ENCODE data around the gene DNAH6. TPM values are rescaled to one million over a fixed set of nuclear protein-coding genes. Genes with fewer than 3 reads are reported as not detected.

The DNAH6 gene
- polyA plus RNA-seq, 3 donors = 0.04 TPM; not detected in 2

DNA sequence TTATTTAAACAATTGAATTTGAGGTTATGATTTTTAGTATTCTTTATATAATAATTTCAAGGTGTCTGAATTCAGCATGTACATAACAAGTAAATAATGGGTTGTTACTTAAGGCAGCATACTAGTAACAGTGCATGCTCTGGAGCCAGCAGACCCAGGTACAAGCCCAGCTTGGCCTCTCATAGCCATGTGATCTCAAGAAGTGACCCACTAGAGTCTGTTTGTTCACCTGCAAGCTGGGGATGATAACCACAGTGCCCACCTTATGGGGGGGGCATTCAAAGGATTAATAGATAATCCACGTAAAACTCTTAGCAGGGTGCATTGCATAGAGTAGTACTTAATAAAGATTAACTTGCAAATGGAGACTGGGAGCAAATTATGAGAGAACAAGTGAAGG, 201.0 kb downstream of the DNAH6 start:
- H3K9me3 Mint-ChIP-seq = peaks cover 0 to 3% (median 2%) of the 10 kb centered on the region in 7 donors
- H3K27me3 Mint-ChIP-seq (ENCODE audit: low read depth in 3 of 3) = peaks cover 3 to 5% (median 5%) of the 10 kb centered on the region in 3 donors
- intact Hi-C loops (cut with micrococcal nuclease) = no loop called here
- no peaks in the 10 kb centered on the region for H3K4me1 ChIP-seq (ENCODE audit: control insufficient read depth in 1 of 2, insufficient read depth in 2 of 2, low read length in 2 of 2)
- no CpG with 5 or more reads among the region's 1 CpG for WGBS (ENCODE audit: insufficient coverage)
- H4K20me1 ChIP-seq (ENCODE audit: insufficient read depth, low read length) = no peaks in the 10 kb centered on the region
- no peak overlapping the region for H3K27ac Mint-ChIP-seq
- H2AFZ ChIP-seq (ENCODE audit: insufficient read depth, low read depth, low read length, poor library complexity, severe bottlenecking) = no peak overlapping the region
- TF ChIP-seq, protein P1, sequence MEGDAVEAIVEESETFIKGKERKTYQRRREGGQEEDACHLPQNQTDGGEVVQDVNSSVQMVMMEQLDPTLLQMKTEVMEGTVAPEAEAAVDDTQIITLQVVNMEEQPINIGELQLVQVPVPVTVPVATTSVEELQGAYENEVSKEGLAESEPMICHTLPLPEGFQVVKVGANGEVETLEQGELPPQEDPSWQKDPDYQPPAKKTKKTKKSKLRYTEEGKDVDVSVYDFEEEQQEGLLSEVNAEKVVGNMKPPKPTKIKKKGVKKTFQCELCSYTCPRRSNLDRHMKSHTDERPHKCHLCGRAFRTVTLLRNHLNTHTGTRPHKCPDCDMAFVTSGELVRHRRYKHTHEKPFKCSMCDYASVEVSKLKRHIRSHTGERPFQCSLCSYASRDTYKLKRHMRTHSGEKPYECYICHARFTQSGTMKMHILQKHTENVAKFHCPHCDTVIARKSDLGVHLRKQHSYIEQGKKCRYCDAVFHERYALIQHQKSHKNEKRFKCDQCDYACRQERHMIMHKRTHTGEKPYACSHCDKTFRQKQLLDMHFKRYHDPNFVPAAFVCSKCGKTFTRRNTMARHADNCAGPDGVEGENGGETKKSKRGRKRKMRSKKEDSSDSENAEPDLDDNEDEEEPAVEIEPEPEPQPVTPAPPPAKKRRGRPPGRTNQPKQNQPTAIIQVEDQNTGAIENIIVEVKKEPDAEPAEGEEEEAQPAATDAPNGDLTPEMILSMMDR (IDR thresholded peaks at IDR 0.05) = no peak
- H3K36me3 ChIP-seq (replicated peaks in 1 of 2; ENCODE audit: control insufficient read depth in 1 of 2, insufficient read depth in 2 of 2, low read length in 2 of 2) = no peaks in the 10 kb centered on the region
- no peaks in the 10 kb centered on the region for H3K36me3 Mint-ChIP-seq
- H3K4me3 ChIP-seq (replicated peaks in 1 of 3; ENCODE audit: low read depth in 2 of 3, low read length in 3 of 3) = no peak overlapping the region
- no peaks in the 10 kb centered on the region for H3K9me3 ChIP-seq (replicated peaks in 1 of 2; ENCODE audit: control insufficient read depth in 1 of 2, insufficient read depth in 1 of 2, low read length in 2 of 2)
- no peak overlapping the region for H3K9ac ChIP-seq (ENCODE audit: insufficient read depth, low read length, poor library complexity, severe bottlenecking)
- H3K27ac ChIP-seq (ENCODE audit: low read depth in 1 of 2, low read length in 2 of 2) = no peak overlapping the region
- no peaks in the 10 kb centered on the region for H3K4me1 Mint-ChIP-seq
- DNase-seq = no peak
- no peaks in the 10 kb centered on the region for H3K27me3 ChIP-seq (ENCODE audit: control insufficient read depth in 2 of 2, insufficient read depth in 2 of 2, low read length in 2 of 2)
- H3K79me2 ChIP-seq (ENCODE audit: insufficient read depth, low read length) = no peaks in the 10 kb centered on the region
- H3K4me2 ChIP-seq (replicated peaks; ENCODE audit: extremely low read depth, low read length, poor library complexity, severe bottlenecking) = no peak overlapping the region
- no peak overlapping the region for H3K4me3 Mint-ChIP-seq

DNA sequence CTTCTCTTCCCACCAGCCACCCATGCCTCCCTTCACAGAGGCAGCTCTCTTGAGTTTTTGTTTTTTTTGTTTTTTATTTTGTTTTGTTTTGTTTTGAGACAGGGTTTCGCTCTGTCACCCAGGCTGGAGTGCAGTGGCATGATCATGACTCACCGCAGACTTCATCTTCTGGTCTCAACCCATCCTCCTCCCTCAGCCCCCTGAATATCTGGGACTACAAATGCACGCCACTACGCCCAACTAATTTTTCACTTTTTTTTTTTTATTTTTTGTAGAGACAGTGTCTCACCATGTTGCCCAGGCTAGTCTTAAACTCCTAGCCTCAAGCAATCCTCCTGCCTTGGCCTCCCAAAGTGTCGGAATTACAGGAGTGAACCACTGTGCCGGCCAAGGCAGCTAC, 203.1 kb downstream of the DNAH6 start:
- H3K9me3 Mint-ChIP-seq = peaks cover 0 to 6% (median 2%) of the 10 kb centered on the region in 7 donors
- intact Hi-C loops (cut with micrococcal nuclease) = no loop called here
- no peaks in the 10 kb centered on the region for H4K20me1 ChIP-seq (ENCODE audit: insufficient read depth, low read length)
- H3K27ac ChIP-seq (ENCODE audit: low read depth in 1 of 2, low read length in 2 of 2) = no peak overlapping the region
- H3K27me3 Mint-ChIP-seq (ENCODE audit: low read depth in 3 of 3) = peaks cover 0 to 5% (median 4%) of the 10 kb centered on the region in 3 donors
- no peak overlapping the region for H2AFZ ChIP-seq (ENCODE audit: insufficient read depth, low read depth, low read length, poor library complexity, severe bottlenecking)
- H3K9me3 ChIP-seq (replicated peaks in 1 of 2; ENCODE audit: control insufficient read depth in 1 of 2, insufficient read depth in 1 of 2, low read length in 2 of 2) = no peaks in the 10 kb centered on the region
- H3K36me3 Mint-ChIP-seq = no peaks in the 10 kb centered on the region
- no peaks in the 10 kb centered on the region for H3K4me1 Mint-ChIP-seq
- no peaks in the 10 kb centered on the region for H3K36me3 ChIP-seq (replicated peaks in 1 of 2; ENCODE audit: control insufficient read depth in 1 of 2, insufficient read depth in 2 of 2, low read length in 2 of 2)
- H3K4me1 ChIP-seq (ENCODE audit: control insufficient read depth in 1 of 2, insufficient read depth in 2 of 2, low read length in 2 of 2) = no peaks in the 10 kb centered on the region
- H3K79me2 ChIP-seq (ENCODE audit: insufficient read depth, low read length) = no peaks in the 10 kb centered on the region
- no peak overlapping the region for H3K9ac ChIP-seq (ENCODE audit: insufficient read depth, low read length, poor library complexity, severe bottlenecking)
- no peak overlapping the region for H3K4me3 Mint-ChIP-seq
- no peak for DNase-seq
- 100% methylated on average over 4 of the region's 6 CpGs for WGBS (ENCODE audit: insufficient coverage)
- no peak overlapping the region for H3K4me3 ChIP-seq (replicated peaks in 1 of 3; ENCODE audit: low read depth in 2 of 3, low read length in 3 of 3)
- no peak overlapping the region for H3K27ac Mint-ChIP-seq
- TF ChIP-seq, protein P1 (IDR thresholded peaks at IDR 0.05) = no peak
- H3K27me3 ChIP-seq (ENCODE audit: control insufficient read depth in 2 of 2, insufficient read depth in 2 of 2, low read length in 2 of 2) = no peaks in the 10 kb centered on the region
- no peak overlapping the region for H3K4me2 ChIP-seq (replicated peaks; ENCODE audit: extremely low read depth, low read length, poor library complexity, severe bottlenecking)
